HepG2 (cell line): ENCODE measurements around the gene GRIN3B. TPM values are rescaled to one million over a fixed set of nuclear protein-coding genes. Genes with fewer than 3 reads are reported as not detected.

Experiments used
- CSRNP1 ChIP-seq: sonication (generic); formaldehyde crosslinking; IDR thresholded peaks from 2 replicates; pipeline ENCODE4 v1.8.1; 2023; ENCODE audit warnings: mild to moderate bottlenecking, missing genetic modification reagents
- FIP1L1 ChIP-seq: fragments of 200-400 bp; formaldehyde crosslinking; IDR thresholded peaks from 2 replicates; pipeline ENCODE4 v1.6.1; 2018; ENCODE audit warnings: low read depth, mild to moderate bottlenecking, low read length, moderate library complexity, borderline replicate concordance; ENCODE audit not compliant: insufficient read depth
- FOXP4 ChIP-seq: sonication (generic); formaldehyde crosslinking; IDR thresholded peaks from 2 replicates; pipeline ENCODE4 v1.4.0; 2020; ENCODE audit warnings: missing genetic modification reagents
- GATAD2A ChIP-seq: IDR thresholded peaks from 2 replicates; pipeline ENCODE4 v1.6.1; 2016
- GPN1 ChIP-seq: sonication (generic); formaldehyde crosslinking; IDR thresholded peaks from 2 replicates; pipeline ENCODE4 v1.5.1; 2020; ENCODE audit warnings: missing genetic modification reagents, borderline replicate concordance
- HCFC1 ChIP-seq: fragments of 150-350 bp; IDR thresholded peaks from 2 replicates; pipeline ENCODE4 v1.6.1; 2014; ENCODE audit warnings: low read depth, low read length
- KLF9 ChIP-seq: IDR thresholded peaks from 2 replicates; pipeline ENCODE4 v1.6.1; 2016; ENCODE audit warnings: low read depth
- NBN ChIP-seq: fragments of 450-650 bp; conservative IDR thresholded peaks from 2 replicates; pipeline ENCODE4 v1.6.1; 2017
- NFYC ChIP-seq: IDR thresholded peaks from 2 replicates; pipeline ENCODE4 v1.6.1; 2016; ENCODE audit warnings: missing genetic modification reagents, missing compliant biosample characterization
- PITX1 ChIP-seq: sonication (generic); formaldehyde crosslinking; IDR thresholded peaks from 2 replicates; pipeline ENCODE4 v1.5.1; 2020; ENCODE audit warnings: mild to moderate bottlenecking, missing genetic modification reagents
- SETDB1 ChIP-seq: sonication (generic); formaldehyde crosslinking; IDR thresholded peaks from 2 replicates; pipeline ENCODE4 v1.5.1; 2020; ENCODE audit warnings: missing genetic modification reagents, mild to moderate bottlenecking, borderline replicate concordance
- SP2 ChIP-seq: sonication (generic); formaldehyde crosslinking; IDR thresholded peaks from 2 replicates; pipeline ENCODE4 v1.5.1; 2020; ENCODE audit warnings: mild to moderate bottlenecking, missing genetic modification reagents
- TAF15 ChIP-seq: fragments of 200-400 bp; formaldehyde crosslinking; IDR thresholded peaks from one replicate; pipeline ENCODE4 v1.6.1; 2018; ENCODE audit warnings: mild to moderate bottlenecking, low read depth, low read length; ENCODE audit not compliant: poor library complexity, severe bottlenecking
- U2AF2 ChIP-seq: fragments of 200-400 bp; formaldehyde crosslinking; IDR thresholded peaks from 2 replicates; pipeline ENCODE4 v1.6.1; 2017; ENCODE audit warnings: low read depth, mild to moderate bottlenecking, low read length
- ZFX ChIP-seq: sonication (generic); formaldehyde crosslinking; IDR thresholded peaks from 2 replicates; pipeline ENCODE4 v1.4.0; 2020; ENCODE audit warnings: mild to moderate bottlenecking, low read depth, missing genetic modification reagents, moderate library complexity
- ZKSCAN1 ChIP-seq: fragments of 150-350 bp; IDR thresholded peaks from 2 replicates; pipeline ENCODE4 v1.6.1; 2014; ENCODE audit warnings: low read length
- ZNF205 ChIP-seq: IDR thresholded peaks from 2 replicates; pipeline ENCODE4 v1.6.1; 2018; ENCODE audit warnings: missing biosample characterization, missing genetic modification reagents
- ZNF333 ChIP-seq: sonication (generic); formaldehyde crosslinking; IDR thresholded peaks from 2 replicates; pipeline ENCODE4 v1.4.0; 2020; ENCODE audit warnings: mild to moderate bottlenecking, missing genetic modification reagents, borderline replicate concordance
- ZNF672 ChIP-seq: sonication (generic); formaldehyde crosslinking; IDR thresholded peaks from 2 replicates; pipeline ENCODE4 v1.8.1; 2022; ENCODE audit warnings: missing genetic modification reagents
- ZNF75D ChIP-seq: sonication (generic); formaldehyde crosslinking; IDR thresholded peaks from 2 replicates; pipeline ENCODE4 v1.8.1; 2023; ENCODE audit warnings: missing genetic modification reagents, mild to moderate bottlenecking, borderline replicate concordance
- ZNF768 ChIP-seq: sonication (generic); formaldehyde crosslinking; IDR thresholded peaks from 2 replicates; pipeline ENCODE4 v1.4.0; 2020; ENCODE audit warnings: missing genetic modification reagents
- ZNF770 ChIP-seq: sonication (generic); formaldehyde crosslinking; IDR thresholded peaks from 2 replicates; pipeline ENCODE4 v1.5.0; 2020; ENCODE audit warnings: mild to moderate bottlenecking, missing genetic modification reagents
- ZNF790 ChIP-seq: sonication (generic); formaldehyde crosslinking; IDR thresholded peaks from 2 replicates; pipeline ENCODE4 v1.8.0; 2022; ENCODE audit warnings: missing genetic modification reagents, mild to moderate bottlenecking, borderline replicate concordance
- polyA plus RNA-seq, 8 experiments: library from polyadenylated mRNA; depleted of rRNA in 3 of 8; stranded (reverse) in 7 of 8; unstranded in 1 of 8; fragments of >200 nt; fragmentation: Illumina TruSeq in 4 of 8; extraction: Trizol in 4 of 8; gene quantifications; 2 replicates each; pipeline versions ENCODE4 v1.2.1 to v1.2.3, GENCODE V29; 2011 to 2016; ENCODE audit warnings: low read depth in 4 of 8, missing spikeins in 1 of 8, mixed read lengths in 1 of 8; ENCODE audit not compliant: insufficient read depth in 1 of 8
- total RNA-seq, 5 experiments: library from RNA; depleted of rRNA; stranded (reverse); fragments of >200 nt; fragmentation: Illumina TruSeq; extraction: Trizol; gene quantifications; 2 replicates each; pipeline ENCODE4 v1.2.3, GENCODE V29; 2016; ENCODE audit warnings: low read depth in 1 of 5

Gene GRIN3B
- total and polyA plus RNA-seq, 2 of the 13 experiments (the other 11 are each of a cell fraction or from before 2014, with no cell fraction given): 0.07 to 0.20 TPM

GRCh38 chr19:958967-959855 is 41.0 kb upstream of the GRIN3B start (continued):
- TF ChIP-seq ZNF790 (CRISPR knock-in tag) (0 out of 2 replicates have a peak, but pooled peaks have one; percentile 37), CSRNP1 (CRISPR knock-in tag) (no peak), TAF15 (no peak), ZNF333 (CRISPR knock-in tag) (peak; percentile 62; the same call in 1 of the 2 replicates), ZNF672 (CRISPR knock-in tag) (no peak), NFYC (CRISPR knock-in tag) (no peak), HCFC1 (no peak), ZFX (no peak), U2AF2 (no peak), FIP1L1 (0 out of 2 replicates have a peak, but pooled peaks have one; percentile 37), ZKSCAN1 (no peak), ZNF770 (CRISPR knock-in tag) (peak; percentile 94), GPN1 (CRISPR knock-in tag) (no peak), SP2 (no peak), FOXP4 (CRISPR knock-in tag) (no peak), ZNF205 (CRISPR knock-in tag) (0 out of 2 replicates have a peak, but pooled peaks have one; percentile 31), ZNF768 (0 out of 2 replicates have a peak, but pooled peaks have one; percentile 24), ZNF75D (CRISPR knock-in tag) (no peak), GATAD2A (CRISPR knock-in tag) (peak; percentile 76), PITX1 (no peak), KLF9 (CRISPR knock-in tag) (no peak), SETDB1 (CRISPR knock-in tag) (no peak), NBN (no peak)
